ENCODE measurements around the gene GPM6B.

Gene GPM6B

DNA sequence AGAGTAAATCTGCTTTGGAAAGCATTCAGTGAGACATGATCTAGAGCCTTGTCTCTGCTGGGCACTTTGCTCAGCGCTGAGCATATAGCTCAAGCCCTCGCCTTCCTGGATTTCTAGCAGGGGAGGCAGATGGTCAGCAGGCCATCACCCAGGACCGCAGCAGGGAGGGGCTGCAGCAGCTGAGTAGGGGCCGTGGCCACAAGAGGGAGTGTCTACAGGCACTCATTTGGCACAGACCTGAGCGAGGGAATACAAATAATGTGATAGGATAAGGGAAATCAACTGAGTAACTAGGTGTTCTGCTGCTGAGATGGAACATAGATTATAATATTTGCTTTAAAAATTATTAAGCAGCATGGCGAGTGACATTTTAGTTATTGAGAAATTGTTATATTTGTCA, 52.1 kb downstream of the GPM6B start:
- TF ChIP-seq GATA1 (IDR thresholded peaks at IDR 0.05; ENCODE audit: low read depth, low read length) = no peak
- TF ChIP-seq POLR2A (IDR thresholded peaks at IDR 0.05; ENCODE audit: low read length) = no peak
- DNase-seq = peak in 1 of 2 experiments; percentile 0

DNA sequence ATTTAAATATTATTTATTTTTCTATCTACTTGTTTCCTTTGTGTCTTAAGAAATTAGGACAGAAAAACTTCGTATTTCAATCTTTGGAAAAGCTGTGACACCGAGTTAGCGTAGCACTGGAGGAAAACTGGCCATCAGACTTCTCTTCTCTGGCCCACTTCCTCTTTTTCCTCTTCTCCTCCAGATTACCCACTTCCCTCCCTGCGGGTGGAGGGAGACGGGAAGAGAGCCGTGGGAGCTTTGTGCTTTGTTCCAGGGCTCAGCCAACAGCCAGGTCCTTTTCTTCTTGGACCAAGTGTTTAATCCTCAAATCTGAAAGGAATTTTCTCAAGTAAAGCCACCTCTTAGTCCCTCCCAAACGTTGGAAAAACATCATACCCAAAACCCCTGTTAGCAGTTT, 52.6 kb downstream of the GPM6B start:
- DNase-seq = no peak
- no peak for TF ChIP-seq POLR2A (IDR thresholded peaks at IDR 0.05; ENCODE audit: low read length)
- TF ChIP-seq GATA1 (IDR thresholded peaks at IDR 0.05; ENCODE audit: low read depth, low read length) = no peak

DNA sequence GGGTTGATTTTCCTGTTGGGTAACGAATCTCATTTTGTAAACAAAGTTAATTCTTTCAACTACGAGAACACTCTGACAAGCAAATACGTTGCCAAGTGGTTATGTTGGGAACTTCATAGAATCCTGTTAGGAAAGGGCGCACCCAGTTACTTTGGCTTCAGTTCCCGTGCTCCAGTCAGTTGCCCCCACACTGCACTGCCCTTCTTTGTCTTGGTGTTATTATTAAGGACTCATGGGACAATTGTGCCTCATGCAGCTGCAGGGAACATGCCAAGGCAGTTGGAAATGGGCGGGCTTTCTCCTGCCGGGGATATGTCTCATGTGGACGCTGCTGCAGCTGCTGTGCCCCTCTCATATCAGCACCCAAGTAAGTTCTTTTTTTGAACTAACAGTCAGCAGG, 53.4 kb downstream of the GPM6B start:
- no peak for DNase-seq

DNA sequence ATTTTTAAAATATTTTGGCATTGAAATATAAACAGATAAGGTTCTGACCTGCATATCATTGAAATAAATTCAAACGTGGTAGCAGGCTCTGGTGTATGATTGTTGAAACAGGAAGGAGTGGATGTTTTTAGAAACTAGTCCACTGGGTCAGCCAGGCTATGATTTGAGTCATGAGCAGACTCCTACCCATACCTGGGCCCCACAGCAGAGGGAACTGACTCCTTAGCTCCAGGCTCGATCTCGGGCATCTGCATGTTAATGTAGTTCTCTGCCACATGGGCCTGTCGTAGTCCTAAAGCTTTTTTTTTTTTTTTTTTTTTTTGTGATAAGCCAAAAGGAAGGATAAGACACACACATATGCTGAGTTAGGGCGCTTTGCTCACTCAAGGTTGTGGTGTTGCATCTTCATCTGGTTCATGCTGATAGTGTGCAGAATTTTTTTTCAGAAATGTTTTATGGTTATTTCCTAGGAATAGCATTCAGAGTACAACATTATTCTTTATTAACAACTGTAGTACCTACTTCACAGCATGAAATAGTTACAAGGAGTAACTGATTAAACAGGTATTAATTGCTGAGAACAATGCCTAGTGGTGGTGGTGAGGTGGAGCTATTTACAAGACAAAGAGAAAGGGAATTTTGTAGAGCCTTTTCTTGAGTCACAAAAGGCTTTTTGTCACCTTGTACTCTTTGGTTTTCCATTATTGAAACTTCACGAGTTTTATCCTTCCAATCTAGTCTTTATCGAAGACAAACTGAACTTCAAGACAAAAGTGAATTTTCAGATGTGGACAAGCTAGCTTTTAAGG, 55.1 kb downstream of the GPM6B start:
- peak; percentile 47 to 55 for DNase-seq
- TF ChIP-seq GATA1 (IDR thresholded peaks at IDR 0.05; ENCODE audit: low read depth, low read length) = no peak
- TF ChIP-seq POLR2A (IDR thresholded peaks at IDR 0.05; ENCODE audit: low read length) = no peak

More for the DNA sequence above, 53.4 kb downstream of the GPM6B start:
- TF ChIP-seq GATA1 (IDR thresholded peaks at IDR 0.05; ENCODE audit: low read depth, low read length) (no peak), POLR2A (IDR thresholded peaks at IDR 0.05; ENCODE audit: low read length) (no peak)

- no peak for DNase-seq
- no peak for TF ChIP-seq GATA1 (IDR thresholded peaks at IDR 0.05; ENCODE audit: low read depth, low read length)
- no peak for TF ChIP-seq POLR2A (IDR thresholded peaks at IDR 0.05; ENCODE audit: low read length)
These were observed 56.5 kb downstream of the GPM6B start for GRCh38 chrX:13760426-13760825.

GRCh38 chrX:13759152-13759718, 57.7 kb downstream of the GPM6B start:
- TF ChIP-seq GATA1 (IDR thresholded peaks at IDR 0.05; ENCODE audit: low read depth, low read length) (no peak), POLR2A (IDR thresholded peaks at IDR 0.05; ENCODE audit: low read length) (no peak)
- DNase-seq = no peak

GRCh38 chrX:13756381-13756780, 60.5 kb downstream of the GPM6B start:
- no peak for DNase-seq
- no peak for TF ChIP-seq GATA1 (IDR thresholded peaks at IDR 0.05; ENCODE audit: low read depth, low read length)
- TF ChIP-seq POLR2A (IDR thresholded peaks at IDR 0.05; ENCODE audit: low read length) = no peak

- no peak for DNase-seq
- TF ChIP-seq POLR2A (IDR thresholded peaks at IDR 0.05; ENCODE audit: low read length) (no peak), GATA1 (IDR thresholded peaks at IDR 0.05; ENCODE audit: low read depth, low read length) (no peak)
These were observed 61.6 kb downstream of the GPM6B start for GRCh38 chrX:13755254-13755653.

- TF ChIP-seq POLR2A (IDR thresholded peaks at IDR 0.05; ENCODE audit: low read length) = no peak
- TF ChIP-seq GATA1 (IDR thresholded peaks at IDR 0.05; ENCODE audit: low read depth, low read length) = no peak
These were observed 62.1 kb downstream of the GPM6B start for GRCh38 chrX:13754765-13755164.

GRCh38 chrX:13752646-13753045, 64.2 kb downstream of the GPM6B start:
- no peak for DNase-seq
- TF ChIP-seq GATA1 (IDR thresholded peaks at IDR 0.05; ENCODE audit: low read depth, low read length) (no peak), POLR2A (IDR thresholded peaks at IDR 0.05; ENCODE audit: low read length) (no peak)

More at GRCh38 chrX:13754765-13755164, 62.1 kb downstream of the GPM6B start:
- DNase-seq = no peak

DNA sequence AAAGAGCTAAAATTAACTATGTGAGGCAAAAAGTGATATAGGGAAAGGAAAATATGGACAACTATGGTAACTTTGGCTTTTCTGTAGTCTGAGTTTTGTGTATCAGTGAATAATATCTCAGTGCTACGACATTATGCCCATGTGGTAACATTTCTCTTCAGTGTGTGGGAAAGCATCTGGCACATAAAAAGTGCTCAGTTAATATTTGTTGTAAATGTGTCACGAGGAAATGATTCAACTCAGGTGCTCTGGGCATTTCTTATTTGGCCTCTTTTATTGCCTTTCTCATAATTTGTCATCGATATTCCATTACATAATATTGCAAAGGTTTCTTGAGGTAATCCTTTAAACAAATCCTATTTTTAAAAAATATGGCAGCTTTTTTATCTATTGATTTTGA, 64.8 kb downstream of the GPM6B start:
- no peak for DNase-seq
- TF ChIP-seq POLR2A (IDR thresholded peaks at IDR 0.05; ENCODE audit: low read length) (no peak), GATA1 (IDR thresholded peaks at IDR 0.05; ENCODE audit: low read depth, low read length) (no peak)

GRCh38 chrX:13750812-13751211, 66.1 kb downstream of the GPM6B start:
- no peak for DNase-seq
- TF ChIP-seq POLR2A (IDR thresholded peaks at IDR 0.05; ENCODE audit: low read length) = no peak
- TF ChIP-seq GATA1 (IDR thresholded peaks at IDR 0.05; ENCODE audit: low read depth, low read length) = no peak

- DNase-seq = peak; percentile 35 to 57
- TF ChIP-seq POLR2A (IDR thresholded peaks at IDR 0.05; ENCODE audit: low read length) (no peak), GATA1 (IDR thresholded peaks at IDR 0.05; ENCODE audit: low read depth, low read length) (no peak)
These were observed 66.7 kb downstream of the GPM6B start for GRCh38 chrX:13750204-13750603.

DNA sequence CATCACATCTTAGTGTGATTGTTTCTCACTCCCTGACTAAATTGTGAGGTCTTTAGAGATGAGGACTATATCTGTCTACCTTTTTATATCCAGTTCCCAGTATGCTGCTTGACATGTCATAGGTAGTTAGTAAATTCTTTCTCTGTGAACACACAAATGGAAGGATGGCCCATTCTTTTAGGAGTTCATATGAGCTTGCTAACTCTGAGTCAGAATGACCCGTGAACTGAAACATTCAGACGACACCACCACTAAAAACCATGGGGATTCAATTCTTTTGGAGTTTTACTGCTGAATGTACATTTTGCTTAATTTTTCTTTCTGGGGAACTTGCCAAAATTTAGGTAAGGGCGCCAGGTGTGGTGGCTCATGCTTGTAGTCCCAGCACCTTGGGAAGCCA, 68.4 kb downstream of the GPM6B start:
- no peak for DNase-seq
- no peak for TF ChIP-seq GATA1 (IDR thresholded peaks at IDR 0.05; ENCODE audit: low read depth, low read length)
- no peak for TF ChIP-seq POLR2A (IDR thresholded peaks at IDR 0.05; ENCODE audit: low read length)

DNA sequence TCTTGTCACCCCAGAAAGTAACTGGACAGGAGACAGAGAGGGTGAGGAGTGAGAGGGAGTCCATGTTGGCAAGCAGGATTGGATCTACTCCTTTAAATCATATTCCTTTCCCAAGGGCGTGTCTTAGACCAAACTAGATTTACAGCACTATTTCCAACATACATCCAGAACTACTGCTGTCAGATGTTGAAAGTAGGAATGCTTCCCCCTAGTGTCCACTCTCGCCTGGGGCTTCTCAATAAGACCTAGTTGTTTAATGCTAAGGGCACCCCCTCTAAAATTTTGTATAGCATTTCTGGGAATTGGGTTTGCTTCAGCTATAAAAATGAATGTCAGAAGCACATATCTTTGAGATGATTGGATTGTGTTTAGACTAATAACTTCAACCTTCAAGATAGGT, 69.1 kb downstream of the GPM6B start:
- DNase-seq = peak; percentile 52 to 66
- TF ChIP-seq GATA1 (IDR thresholded peaks at IDR 0.05; ENCODE audit: low read depth, low read length) = no peak
- no peak for TF ChIP-seq POLR2A (IDR thresholded peaks at IDR 0.05; ENCODE audit: low read length)
